Measurements from ENCODE around the gene TBX2. TPM values are rescaled to one million over a fixed set of nuclear protein-coding genes. Genes with fewer than 3 reads are reported as not detected.
A peak's percentile ranks its signal among the peaks of the same experiment; 100 is the strongest.

TBX2 gene
- total and polyA plus RNA-seq, 2 of the 13 experiments (the other 11 are each of a cell fraction or from before 2014, with no cell fraction given) = 2.8 to 15.3 TPM

GRCh38 chr17:61409301-61410112 is 9.9 kb downstream of the TBX2 start (continued):
- TF ChIP-seq, protein P1, sequence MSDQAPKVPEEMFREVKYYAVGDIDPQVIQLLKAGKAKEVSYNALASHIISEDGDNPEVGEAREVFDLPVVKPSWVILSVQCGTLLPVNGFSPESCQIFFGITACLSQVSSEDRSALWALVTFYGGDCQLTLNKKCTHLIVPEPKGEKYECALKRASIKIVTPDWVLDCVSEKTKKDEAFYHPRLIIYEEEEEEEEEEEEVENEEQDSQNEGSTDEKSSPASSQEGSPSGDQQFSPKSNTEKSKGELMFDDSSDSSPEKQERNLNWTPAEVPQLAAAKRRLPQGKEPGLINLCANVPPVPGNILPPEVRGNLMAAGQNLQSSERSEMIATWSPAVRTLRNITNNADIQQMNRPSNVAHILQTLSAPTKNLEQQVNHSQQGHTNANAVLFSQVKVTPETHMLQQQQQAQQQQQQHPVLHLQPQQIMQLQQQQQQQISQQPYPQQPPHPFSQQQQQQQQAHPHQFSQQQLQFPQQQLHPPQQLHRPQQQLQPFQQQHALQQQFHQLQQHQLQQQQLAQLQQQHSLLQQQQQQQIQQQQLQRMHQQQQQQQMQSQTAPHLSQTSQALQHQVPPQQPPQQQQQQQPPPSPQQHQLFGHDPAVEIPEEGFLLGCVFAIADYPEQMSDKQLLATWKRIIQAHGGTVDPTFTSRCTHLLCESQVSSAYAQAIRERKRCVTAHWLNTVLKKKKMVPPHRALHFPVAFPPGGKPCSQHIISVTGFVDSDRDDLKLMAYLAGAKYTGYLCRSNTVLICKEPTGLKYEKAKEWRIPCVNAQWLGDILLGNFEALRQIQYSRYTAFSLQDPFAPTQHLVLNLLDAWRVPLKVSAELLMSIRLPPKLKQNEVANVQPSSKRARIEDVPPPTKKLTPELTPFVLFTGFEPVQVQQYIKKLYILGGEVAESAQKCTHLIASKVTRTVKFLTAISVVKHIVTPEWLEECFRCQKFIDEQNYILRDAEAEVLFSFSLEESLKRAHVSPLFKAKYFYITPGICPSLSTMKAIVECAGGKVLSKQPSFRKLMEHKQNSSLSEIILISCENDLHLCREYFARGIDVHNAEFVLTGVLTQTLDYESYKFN (CRISPR knock-in tag; conservative IDR thresholded peaks at IDR 0.05) = no peak
- TF ChIP-seq, protein P2, sequence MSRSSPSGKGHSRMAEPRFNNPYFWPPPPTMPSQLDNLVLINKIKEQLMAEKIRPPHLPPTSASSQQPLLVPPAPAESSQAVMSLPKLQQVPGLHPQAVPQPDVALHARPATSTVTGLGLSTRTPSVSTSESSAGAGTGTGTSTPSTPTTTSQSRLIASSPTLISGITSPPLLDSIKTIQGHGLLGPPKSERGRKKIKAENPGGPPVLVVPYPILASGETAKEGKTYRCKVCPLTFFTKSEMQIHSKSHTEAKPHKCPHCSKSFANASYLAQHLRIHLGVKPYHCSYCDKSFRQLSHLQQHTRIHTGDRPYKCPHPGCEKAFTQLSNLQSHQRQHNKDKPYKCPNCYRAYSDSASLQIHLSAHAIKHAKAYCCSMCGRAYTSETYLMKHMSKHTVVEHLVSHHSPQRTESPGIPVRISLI (CRISPR knock-in tag; IDR thresholded peaks at IDR 0.05; ENCODE audit: borderline replicate concordance) = no peak
- TF ChIP-seq RBFOX2 (IDR thresholded peaks at IDR 0.05; ENCODE audit: low read depth, low read length) (peak; percentile 80), ZNF33B (CRISPR knock-in tag; IDR thresholded peaks at IDR 0.05) (no peak), SIX4 (CRISPR knock-in tag; IDR thresholded peaks at IDR 0.05) (no peak), JUNB (CRISPR knock-in tag; IDR thresholded peaks at IDR 0.05; ENCODE audit: borderline replicate concordance) (no peak), PBX2 (CRISPR knock-in tag; IDR thresholded peaks at IDR 0.05) (no peak), ISX (CRISPR knock-in tag; conservative IDR thresholded peaks at IDR 0.05) (no peak), RARA (CRISPR knock-in tag; IDR thresholded peaks at IDR 0.05) (no peak), HOXA9 (CRISPR knock-in tag; IDR thresholded peaks at IDR 0.05; ENCODE audit: borderline replicate concordance) (no peak), ZNF441 (CRISPR knock-in tag; IDR thresholded peaks at IDR 0.05; ENCODE audit: borderline replicate concordance) (no peak), AGO2 (optimal IDR thresholded peaks at IDR 0.05; ENCODE audit: low read depth, low read length) (peak; percentile 97), ZFY (CRISPR knock-in tag; IDR thresholded peaks at IDR 0.05) (peak; percentile 77), ZKSCAN5 (CRISPR knock-in tag; IDR thresholded peaks at IDR 0.05) (no peak), ZNF737 (CRISPR knock-in tag; IDR thresholded peaks at IDR 0.05; ENCODE audit: borderline replicate concordance) (no peak), CREB1 (IDR thresholded peaks at IDR 0.05) (no peak), CREB1 (CRISPR knock-in tag; IDR thresholded peaks at IDR 0.05) (no peak), SYNCRIP (IDR thresholded peaks at IDR 0.05; ENCODE audit: insufficient read depth, low read depth, low read length) (no peak), CERS6 (CRISPR knock-in tag; IDR thresholded peaks at IDR 0.05) (no peak), TBX3 (IDR thresholded peaks at IDR 0.05; ENCODE audit: borderline replicate concordance) (no peak), NCOR1 (IDR thresholded peaks at IDR 0.05; ENCODE audit: borderline replicate concordance, low read length) (no peak)
